GM12892 (cell line): ENCODE data around the gene ADARB2.

ENCODE experiments used
- DNase-seq: peaks from one replicate; pipeline ENCODE4 v3.0.0; 2011; ENCODE audit not compliant: insufficient read length
- FAIRE-seq: peaks from 2 replicates; lab custom pipeline; 2011; peaks lifted over from hg19 to GRCh38; lab: Jason Lieb, UNC
- POLR2A ChIP-seq: IDR thresholded peaks from 2 replicates; pipeline ENCODE4 v1.6.1; 2011; ENCODE audit warnings: low read depth, low read length, control low read depth
- POLR2AphosphoS5 ChIP-seq: IDR thresholded peaks from 2 replicates; pipeline ENCODE4 v1.6.1; 2011; ENCODE audit warnings: low read depth, low read length, control low read depth
- TAF1 ChIP-seq: IDR thresholded peaks from 2 replicates; pipeline ENCODE4 v1.6.1; 2011; ENCODE audit warnings: low read depth, mild to moderate bottlenecking, control low read depth, low read length, borderline replicate concordance

ADARB2 gene

DNA sequence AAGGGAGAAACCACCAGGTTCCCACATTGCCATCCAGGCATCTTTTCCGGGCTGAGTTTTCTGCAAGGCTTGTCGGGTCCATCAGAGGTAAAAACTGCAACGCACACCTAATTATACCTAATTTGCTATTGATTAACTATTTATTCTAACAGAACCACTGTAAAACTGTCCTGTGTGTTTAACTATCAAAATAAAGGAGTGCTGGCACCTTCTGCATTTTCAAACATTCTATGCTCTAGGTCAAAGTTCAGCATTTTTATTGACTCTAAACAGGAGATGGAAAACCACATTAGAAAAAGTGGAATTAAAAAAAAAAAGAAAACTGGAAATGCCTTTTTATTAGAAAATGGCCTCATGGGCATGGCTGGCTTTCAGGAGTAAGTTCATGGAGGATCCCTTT is 82.0 kb downstream of the ADARB2 start:
- FAIRE-seq, result no peak
- TF ChIP-seq POLR2A, result no peak
- no peak for TF ChIP-seq POLR2AphosphoS5
- no peak for TF ChIP-seq TAF1
- no peak for DNase-seq

DNA sequence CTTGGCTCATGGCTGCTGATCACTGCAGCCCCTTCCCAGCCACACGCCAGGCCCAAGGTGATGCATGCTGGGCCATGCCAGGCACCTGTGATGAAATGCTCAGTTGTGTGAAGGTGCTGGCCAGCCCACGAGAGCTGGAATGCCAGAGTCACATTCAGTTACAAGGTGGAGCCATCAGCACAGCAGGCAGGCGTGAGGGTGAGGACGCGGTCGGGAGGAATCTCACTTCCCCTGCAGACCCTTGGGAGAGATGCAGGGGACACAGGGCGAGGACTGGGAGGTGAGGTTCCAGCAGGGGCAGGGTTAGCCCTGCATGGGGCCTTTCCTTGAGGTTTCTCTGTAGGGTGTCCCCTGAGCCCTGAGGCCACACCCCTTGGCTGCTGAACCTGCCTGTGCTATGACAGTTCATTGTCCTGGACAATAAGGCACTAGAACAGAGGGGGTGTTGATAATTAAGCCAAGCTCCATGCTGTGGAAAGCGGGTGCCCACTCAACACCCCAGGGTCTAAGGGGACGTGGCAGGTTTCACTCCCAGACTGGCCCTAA is 82.4 kb downstream of the ADARB2 start:
- TF ChIP-seq POLR2AphosphoS5 (no peak), POLR2A (no peak), TAF1 (no peak)
- FAIRE-seq (no peak), DNase-seq (no peak)

- TF ChIP-seq POLR2A (no peak), POLR2AphosphoS5 (no peak), TAF1 (no peak)
- DNase-seq (no peak), FAIRE-seq (no peak)
Observed at GRCh38 chr10:1654247-1654646, 83.1 kb downstream of the ADARB2 start.

DNA sequence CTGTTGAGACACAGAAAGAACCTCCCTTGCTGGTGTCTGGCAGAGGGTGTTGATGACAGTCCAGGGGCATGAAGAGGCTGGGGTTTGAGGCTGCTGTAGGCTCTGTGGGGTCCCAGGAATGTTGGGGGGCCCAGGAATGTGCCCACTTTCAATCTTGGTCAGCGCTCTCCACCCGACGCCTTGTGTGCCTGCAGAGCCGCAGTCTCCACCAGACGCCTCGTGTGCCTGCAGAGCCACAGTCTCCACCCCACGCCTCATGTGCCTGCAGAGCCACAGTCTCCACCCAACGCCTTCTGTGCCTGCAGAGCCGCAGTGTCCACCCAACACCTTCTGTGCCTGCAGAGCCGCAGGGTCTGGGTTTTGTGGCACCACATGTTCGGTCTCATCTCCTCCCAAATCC is 84.0 kb downstream of the ADARB2 start:
- FAIRE-seq (no peak), DNase-seq (no peak)
- TF ChIP-seq POLR2AphosphoS5, result no peak
- no peak for TF ChIP-seq TAF1
- no peak for TF ChIP-seq POLR2A

DNA sequence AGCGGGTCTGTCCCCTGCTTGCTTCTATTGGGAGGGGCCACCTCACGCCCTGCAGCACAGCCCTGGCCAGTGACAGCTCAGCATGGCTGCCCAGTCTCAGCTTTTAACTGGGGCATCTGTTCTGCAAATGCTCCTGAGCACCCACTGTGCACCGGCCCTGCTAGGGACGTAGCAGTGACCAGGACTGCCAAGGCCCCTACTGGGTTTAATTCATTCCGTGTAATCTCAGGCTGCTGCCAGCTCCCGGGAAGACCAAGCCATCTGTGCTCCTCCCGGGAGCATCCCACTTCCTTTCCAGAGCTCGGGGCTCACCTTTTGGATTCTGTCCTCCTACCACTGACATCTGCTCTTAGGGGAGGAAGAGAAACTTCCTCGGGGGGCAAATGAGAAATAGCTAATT is 85.2 kb downstream of the ADARB2 start:
- DNase-seq (no peak), FAIRE-seq (no peak)
- TF ChIP-seq POLR2A (no peak), TAF1 (no peak), POLR2AphosphoS5 (no peak)

- FAIRE-seq (no peak), DNase-seq (no peak)
- TF ChIP-seq TAF1, result no peak
- TF ChIP-seq POLR2AphosphoS5, result no peak
- no peak for TF ChIP-seq POLR2A
Observed at GRCh38 chr10:1651270-1651966, 85.9 kb downstream of the ADARB2 start.

DNA sequence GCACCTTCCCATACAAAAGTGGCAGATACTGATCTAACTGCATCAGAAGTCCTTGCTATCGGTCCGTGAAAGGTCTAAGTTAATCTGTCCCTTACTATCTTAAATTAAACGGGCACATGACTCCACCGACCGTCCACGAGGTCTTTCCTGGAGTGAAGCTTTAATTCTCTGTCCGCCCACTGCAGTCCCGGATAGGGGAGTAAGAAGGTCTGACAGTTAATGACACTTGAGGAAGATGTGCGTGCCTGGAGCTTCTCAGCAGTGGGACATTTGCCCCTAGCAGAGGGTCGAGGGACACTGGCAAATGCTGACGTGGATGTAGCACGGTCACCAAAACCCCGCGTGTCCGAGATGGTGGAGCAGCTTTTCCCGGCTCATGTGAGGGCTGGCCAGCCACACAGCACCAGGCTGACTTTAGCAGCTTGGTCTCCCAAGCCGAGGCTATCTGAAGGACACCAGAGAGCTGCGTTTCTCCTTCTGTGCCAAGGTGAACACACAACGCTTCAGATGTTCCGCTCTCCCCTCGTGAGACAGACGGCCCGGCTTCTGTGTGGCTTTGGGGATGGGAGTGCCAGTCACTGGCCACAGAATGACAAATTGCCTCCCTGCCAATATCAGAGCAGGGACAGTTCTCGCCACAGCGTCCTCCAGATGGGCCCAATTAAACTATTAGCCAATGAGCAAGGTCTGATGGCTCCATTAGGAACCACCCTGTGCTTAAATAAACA is 86.6 kb downstream of the ADARB2 start:
- TF ChIP-seq TAF1 (no peak), POLR2AphosphoS5 (no peak), POLR2A (no peak)
- DNase-seq, result no peak
- FAIRE-seq, result no peak

GRCh38 chr10:1648648-1649047 is 88.7 kb downstream of the ADARB2 start:
- FAIRE-seq (peak; percentile 88), DNase-seq (peak; percentile 34)
- TF ChIP-seq POLR2A, result peak; percentile 18; the same call in 1 of the 2 replicates
- TF ChIP-seq POLR2AphosphoS5, result no peak
- TF ChIP-seq TAF1, result no peak

GRCh38 chr10:1646332-1646731 is 91.0 kb downstream of the ADARB2 start:
- DNase-seq (no peak), FAIRE-seq (no peak)
- TF ChIP-seq TAF1, result no peak
- TF ChIP-seq POLR2AphosphoS5, result no peak
- TF ChIP-seq POLR2A, result no peak

DNA sequence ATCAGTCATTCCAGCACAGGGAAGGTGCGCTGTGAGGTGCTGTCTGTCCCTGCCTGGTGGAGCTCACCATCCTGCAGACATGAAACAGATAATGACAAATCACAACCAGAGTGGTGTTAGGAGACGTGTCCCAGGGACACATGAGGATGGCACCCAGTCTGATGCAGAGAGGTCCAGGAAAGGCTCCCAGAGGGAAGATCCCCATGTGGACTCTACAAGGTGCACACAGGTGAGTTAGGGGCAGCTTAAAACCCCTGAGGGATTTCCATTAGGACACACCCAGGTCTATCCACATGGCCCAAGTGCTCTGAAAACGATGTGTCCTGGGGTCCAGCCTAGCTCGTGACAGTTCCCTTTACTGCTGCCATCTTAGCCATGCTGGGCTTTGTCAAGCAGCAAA is 91.4 kb downstream of the ADARB2 start:
- no peak for TF ChIP-seq POLR2A
- no peak for TF ChIP-seq TAF1
- TF ChIP-seq POLR2AphosphoS5, result no peak
- FAIRE-seq (no peak), DNase-seq (no peak)

GRCh38 chr10:1644191-1644711 is 93.1 kb downstream of the ADARB2 start:
- TF ChIP-seq POLR2AphosphoS5 (no peak), POLR2A (no peak), TAF1 (no peak)
- DNase-seq, result no peak
- peak; percentile 50 for FAIRE-seq
